HG03097 (cell line): Measurements from ENCODE around the gene CRYBG3.

ENCODE experiments used
- ATAC-seq: cut with Tn5 transposase; IDR thresholded peaks from one replicate; pipeline ENCODE4 v1.9.1; 2021; ENCODE audit not compliant: unreplicated experiment, low FRiP score

The CRYBG3 gene

GRCh38 chr3:97835761-97836160 lies 13.9 kb downstream of the CRYBG3 start:
- no peak for ATAC-seq

GRCh38 chr3:97838393-97838792 lies 16.6 kb downstream of the CRYBG3 start:
- ATAC-seq: no peak

GRCh38 chr3:97839944-97840343 lies 18.1 kb downstream of the CRYBG3 start:
- ATAC-seq: no peak

DNA sequence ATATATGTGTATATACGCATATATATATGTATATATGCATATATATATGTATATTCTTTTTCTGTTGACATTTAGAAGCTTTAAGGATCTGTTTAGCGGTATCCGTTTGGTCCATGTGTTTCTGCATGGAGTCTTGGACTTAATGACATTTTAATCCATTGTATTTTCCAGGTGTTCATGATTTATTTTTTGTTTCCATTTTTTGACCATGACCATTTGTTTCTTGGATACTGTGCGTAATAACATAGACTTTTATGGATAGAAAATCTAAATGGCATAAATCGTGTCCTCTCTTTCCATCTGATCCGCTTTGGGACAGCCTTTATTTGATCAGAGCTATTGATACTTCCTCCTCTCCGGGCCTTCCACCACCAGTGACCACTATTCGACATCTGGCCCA lies 19.5 kb downstream of the CRYBG3 start:
- ATAC-seq: no peak

GRCh38 chr3:97841956-97842355 lies 20.1 kb downstream of the CRYBG3 start:
- no peak for ATAC-seq

DNA sequence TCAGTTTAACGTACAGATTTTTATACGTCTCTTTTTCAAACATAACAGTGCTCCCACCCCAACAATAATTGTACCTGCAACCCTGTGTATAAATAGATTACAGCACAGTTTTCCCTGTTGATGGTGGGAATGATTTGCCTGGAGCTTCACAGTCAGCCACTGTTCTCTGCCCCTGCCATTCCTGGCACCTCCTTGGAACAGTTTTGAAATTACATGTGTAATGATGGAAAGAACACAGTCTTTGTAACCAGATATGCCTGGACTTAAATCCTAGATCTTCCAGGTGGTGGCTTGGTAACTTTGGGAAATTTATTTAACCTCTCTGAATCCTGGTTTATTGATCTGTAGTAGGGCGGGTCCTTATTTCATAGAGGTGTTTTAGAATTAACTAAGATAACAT lies 27.0 kb downstream of the CRYBG3 start:
- ATAC-seq: no peak

DNA sequence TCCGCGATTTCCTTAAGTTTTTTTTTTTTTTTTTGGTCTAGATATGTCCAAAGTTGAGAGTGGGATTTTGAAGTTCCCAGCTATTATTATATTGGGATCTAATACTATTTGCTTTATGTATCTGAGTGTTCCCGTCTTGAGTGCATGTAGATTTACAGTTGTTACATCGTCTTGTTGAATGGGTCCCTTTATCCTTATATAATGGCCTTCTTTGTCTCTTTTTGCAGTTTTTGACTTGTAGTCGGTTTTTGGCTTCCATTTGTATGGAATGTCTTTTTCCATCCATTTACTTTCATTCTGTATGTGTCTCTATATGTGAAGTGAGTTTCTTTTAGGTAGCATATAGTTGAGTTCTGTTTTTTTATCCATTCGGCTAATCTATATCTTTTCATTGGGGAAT lies 35.6 kb downstream of the CRYBG3 start:
- no peak for ATAC-seq

- ATAC-seq: no peak
Observed at GRCh38 chr3:97860364-97860763, 38.6 kb downstream of the CRYBG3 start.

- ATAC-seq: no peak
Observed at GRCh38 chr3:97862582-97862981, 40.8 kb downstream of the CRYBG3 start.

DNA sequence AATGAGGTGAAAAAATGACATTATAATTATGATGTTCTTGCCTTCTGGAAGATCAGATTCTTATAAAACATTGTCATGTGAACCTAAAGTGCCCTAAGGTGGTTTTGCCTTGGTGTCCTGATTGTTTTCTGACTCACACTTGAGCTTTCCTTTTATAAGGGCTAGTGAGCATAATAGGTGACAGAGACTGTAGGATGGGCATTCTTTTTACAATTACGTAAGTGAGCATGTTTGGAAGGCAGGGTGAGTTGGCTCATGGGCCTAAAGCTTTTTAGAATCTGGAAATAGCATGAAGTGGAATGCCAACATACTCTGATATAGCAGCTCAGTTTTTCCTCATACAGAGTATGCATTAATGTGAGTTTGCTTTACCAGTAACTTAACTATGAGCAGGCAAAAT lies 41.2 kb downstream of the CRYBG3 start:
- no peak for ATAC-seq

- ATAC-seq: no peak
Observed at GRCh38 chr3:97863775-97864174, 42.0 kb downstream of the CRYBG3 start.

GRCh38 chr3:97871186-97871585 lies 49.4 kb downstream of the CRYBG3 start:
- ATAC-seq: no peak

DNA sequence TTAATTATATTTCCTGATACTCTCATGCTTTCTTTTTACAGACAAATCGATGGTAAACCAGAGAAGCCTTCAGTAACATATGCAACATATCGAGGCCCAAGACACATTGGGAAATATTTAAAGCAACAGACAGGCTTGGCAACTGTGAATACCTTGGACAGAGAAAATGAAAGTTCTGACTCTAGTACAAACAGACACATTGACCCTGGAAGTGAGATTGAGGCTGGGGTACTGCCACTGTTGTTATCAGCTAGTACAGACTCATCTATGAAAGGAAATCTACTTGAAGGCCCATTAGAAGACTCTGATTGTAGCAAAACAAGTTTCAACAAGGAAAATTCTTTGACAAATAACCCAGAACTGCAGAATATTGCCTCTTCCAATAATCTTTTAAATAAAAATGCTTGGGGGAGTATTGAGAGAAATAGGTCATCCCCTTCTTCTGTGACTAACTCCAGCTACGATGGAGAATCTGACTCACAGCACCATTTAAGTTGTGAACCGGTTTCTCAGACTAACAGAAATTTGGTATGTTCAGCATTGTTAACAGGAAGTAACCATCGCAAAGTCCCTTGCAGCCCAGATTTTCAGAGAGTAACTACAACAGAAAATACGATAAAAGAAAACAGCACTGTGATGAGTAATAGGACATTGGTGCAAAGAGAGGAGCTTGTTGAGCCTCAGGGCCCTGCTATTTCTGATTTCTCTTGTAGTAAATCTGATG lies 50.2 kb downstream of the CRYBG3 start:
- no peak for ATAC-seq

- ATAC-seq: no peak
Observed at GRCh38 chr3:97872525-97873042, 50.8 kb downstream of the CRYBG3 start.

GRCh38 chr3:97880267-97880666 lies 58.5 kb downstream of the CRYBG3 start:
- ATAC-seq: no peak

DNA sequence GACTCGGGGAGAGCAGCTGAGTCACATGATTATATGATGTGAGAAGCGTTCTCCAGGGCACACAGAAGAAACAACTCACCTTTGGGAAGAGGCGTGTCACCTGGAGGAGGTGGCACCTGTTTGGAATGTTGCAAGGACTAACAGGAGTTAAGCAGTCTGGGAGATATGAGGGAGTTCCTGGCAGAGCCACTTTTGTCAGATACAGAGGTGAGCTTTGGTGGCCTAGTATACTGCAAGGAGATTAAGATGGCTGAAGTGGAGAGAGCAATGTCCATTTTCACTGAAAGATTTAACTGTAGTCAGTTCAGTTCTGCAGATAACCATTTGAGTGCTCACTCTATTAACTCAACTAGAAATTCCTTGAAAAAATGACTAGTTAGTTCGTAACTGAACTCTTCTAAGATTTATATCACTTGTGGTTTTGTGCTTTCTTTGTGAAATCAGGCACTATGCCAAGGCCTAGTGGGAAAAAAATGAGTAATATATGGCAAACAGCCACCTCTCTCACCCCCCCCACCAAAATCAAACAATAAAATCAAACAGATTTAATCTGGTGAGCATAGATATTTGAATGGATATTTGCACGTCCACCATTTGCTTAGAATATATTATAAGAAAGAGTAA lies 61.3 kb downstream of the CRYBG3 start:
- ATAC-seq: no peak

DNA sequence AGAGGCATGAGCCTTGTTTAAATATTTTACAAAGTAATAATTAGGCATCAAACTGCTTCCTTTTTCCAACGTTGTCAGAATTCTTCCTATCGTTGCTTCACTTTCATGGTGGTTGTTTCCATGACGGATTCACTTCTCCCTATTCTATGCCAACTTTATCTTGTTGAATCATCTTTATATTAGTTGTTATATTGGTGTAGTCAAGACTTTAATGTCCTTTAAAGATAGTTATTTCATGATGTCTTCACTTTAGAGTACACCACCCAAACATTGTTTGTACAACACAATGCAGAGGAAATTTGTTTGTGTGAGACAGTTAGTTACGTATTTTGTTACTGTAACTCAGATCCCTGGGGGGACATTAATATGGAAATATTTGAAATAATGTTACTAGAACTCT lies 61.9 kb downstream of the CRYBG3 start:
- ATAC-seq: no peak

DNA sequence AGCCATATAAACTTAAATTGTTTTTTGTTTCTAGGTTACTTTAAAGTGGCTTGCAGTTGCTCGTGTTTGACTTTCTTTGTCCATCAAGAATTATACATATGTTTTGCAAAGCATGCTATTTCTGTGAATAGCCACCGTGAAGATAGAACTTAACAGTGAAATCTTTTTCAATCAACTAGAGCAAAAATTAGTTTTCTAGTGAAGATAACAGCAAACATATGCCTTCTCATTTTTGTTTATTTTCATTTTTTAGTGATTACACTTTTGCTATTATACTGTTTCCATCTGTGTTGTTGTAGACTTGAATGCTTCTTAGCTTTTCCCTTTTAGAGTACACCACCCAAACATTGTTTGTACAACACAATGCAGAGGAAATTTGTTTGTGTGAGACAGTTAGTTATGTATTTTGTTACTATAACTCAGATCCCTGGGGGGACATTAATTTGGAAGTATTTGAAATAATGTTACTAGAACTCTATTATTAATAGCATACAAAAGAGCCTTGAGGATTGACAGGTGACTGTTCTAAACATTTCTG lies 62.8 kb downstream of the CRYBG3 start:
- no peak for ATAC-seq

- no peak for ATAC-seq
Observed at GRCh38 chr3:97885931-97886824, 64.4 kb downstream of the CRYBG3 start.

DNA sequence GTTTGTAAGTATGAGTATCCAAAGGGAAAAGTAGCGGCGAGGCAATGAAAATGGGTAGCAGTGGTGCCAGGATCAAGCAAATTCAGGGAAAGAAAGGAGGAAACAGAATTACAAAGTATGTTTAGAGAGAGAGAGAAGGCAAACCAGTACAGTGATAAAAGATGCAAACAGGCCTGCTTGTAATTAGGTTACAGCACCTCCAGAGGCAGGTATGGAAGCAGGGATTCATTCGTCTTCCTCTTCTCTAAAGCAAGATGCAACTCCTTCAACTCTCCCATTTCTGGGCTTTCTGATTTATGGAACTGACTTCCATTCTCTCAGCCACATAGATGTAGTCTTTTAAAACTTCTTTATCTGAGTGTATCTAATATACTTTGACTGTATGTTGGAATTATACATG lies 68.0 kb downstream of the CRYBG3 start:
- no peak for ATAC-seq

DNA sequence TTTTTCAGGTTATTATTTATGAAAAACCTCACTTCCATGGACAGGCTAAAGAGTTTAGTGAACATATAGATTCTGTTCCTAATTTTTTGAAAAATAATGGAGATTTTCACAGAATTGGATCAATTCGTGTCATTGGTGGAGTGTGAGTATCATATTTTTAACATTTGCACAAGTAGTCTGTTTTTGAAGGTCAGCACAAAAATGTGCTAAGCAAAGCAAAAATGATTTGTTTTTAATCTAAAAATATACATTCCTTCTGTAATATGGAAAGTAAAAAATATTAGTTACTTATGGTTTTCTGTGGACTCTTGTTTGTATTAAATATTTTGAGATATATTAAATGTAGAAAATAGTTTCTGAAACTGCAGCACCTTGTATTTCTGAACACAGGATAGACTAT lies 71.0 kb downstream of the CRYBG3 start:
- no peak for ATAC-seq
